ENCODE measurements around the gene PSMA2. TPM values are rescaled to one million over a fixed set of nuclear protein-coding genes. Genes with fewer than 3 reads are reported as not detected.

Gene PSMA2
- total RNA-seq, 2 experiments from 2014 or later, result 193 to 197 TPM

GRCh38 chr7:42964293-42964692, 32.3 kb upstream of the PSMA2 start:
- H3K36me3 Mint-ChIP-seq (ENCODE audit: low read depth), result no peaks in the 10 kb centered on the region
- intact Hi-C loops (cut with micrococcal nuclease), result no loop called here
- no peak for DNase-seq
- no peak for TF ChIP-seq CTCF (IDR thresholded peaks at IDR 0.05)
- peaks cover 12% of the 10 kb centered on the region for H3K4me1 Mint-ChIP-seq (ENCODE audit: low read depth)
- POLR2A ChIA-PET, result no interaction called here
- ATAC-seq, result no peak
- no peak overlapping the region for H3K27ac Mint-ChIP-seq
- peaks cover 22% of the 10 kb centered on the region for H3K27me3 Mint-ChIP-seq
- H3K4me3 Mint-ChIP-seq, result no peak overlapping the region
- no peaks in the 10 kb centered on the region for H3K9me3 Mint-ChIP-seq
- CTCF ChIA-PET, result interaction anchor here (1.1 kb wide), 1 partner anchor 41 kb away, joined by 3 read pairs; no protein-coding TSS in a partner anchor

GRCh38 chr7:42961170-42961569, 29.2 kb upstream of the PSMA2 start:
- ATAC-seq (no peak), DNase-seq (no peak)
- intact Hi-C loops (cut with micrococcal nuclease), result no loop called here
- TF ChIP-seq CTCF (IDR thresholded peaks at IDR 0.05), result no peak
- Mint-ChIP-seq H3K9me3 (peaks cover 5% of the 10 kb centered on the region), H3K4me1 (ENCODE audit: low read depth) (peaks cover 12% of the 10 kb centered on the region), H3K27ac (no peak overlapping the region), H3K4me3 (no peak overlapping the region), H3K36me3 (ENCODE audit: low read depth) (peaks cover 2% of the 10 kb centered on the region), H3K27me3 (peaks cover 13% of the 10 kb centered on the region)
- ChIA-PET POLR2A (interaction anchor here (1.2 kb wide), 1 partner anchor 29 kb away, joined by 3 read pairs; the partner anchor contains the start of genes MRPL32 and PSMA2), CTCF (interaction anchor here (0.8 to 1.6 kb wide), 3 partner anchors 20 to 216 kb away, joined by 3 to 8 read pairs (median 4); no protein-coding TSS in a partner anchor)

- ChIA-PET POLR2A (interaction anchor here (1.2 kb wide), 1 partner anchor 29 kb away, joined by 3 read pairs; the partner anchor contains the start of genes MRPL32 and PSMA2), CTCF (interaction anchor here (1.6 kb wide), 1 partner anchor 20 kb away, joined by 8 read pairs; no protein-coding TSS in a partner anchor)
- peak; percentile 11 for ATAC-seq
- H3K9me3 Mint-ChIP-seq, result peaks cover 6% of the 10 kb centered on the region
- no peak for TF ChIP-seq CTCF (IDR thresholded peaks at IDR 0.05)
- intact Hi-C loops (cut with micrococcal nuclease), result no loop called here
- H3K27ac Mint-ChIP-seq, result no peak overlapping the region
- H3K4me1 Mint-ChIP-seq (ENCODE audit: low read depth), result peaks cover 12% of the 10 kb centered on the region
- H3K36me3 Mint-ChIP-seq (ENCODE audit: low read depth), result peaks cover 2% of the 10 kb centered on the region
- peaks cover 13% of the 10 kb centered on the region for H3K27me3 Mint-ChIP-seq
- DNase-seq, result no peak
- no peak overlapping the region for H3K4me3 Mint-ChIP-seq
Observed at GRCh38 chr7:42960762-42961161, 28.8 kb upstream of the PSMA2 start.

- POLR2A ChIA-PET, result no interaction called here
- H3K4me1 Mint-ChIP-seq (ENCODE audit: low read depth), result peaks cover 2% of the 10 kb centered on the region
- H3K4me3 Mint-ChIP-seq, result no peak overlapping the region
- intact Hi-C loops (cut with micrococcal nuclease), result no loop called here
- peaks cover 9% of the 10 kb centered on the region for H3K9me3 Mint-ChIP-seq
- ATAC-seq, result no peak
- peaks cover 10% of the 10 kb centered on the region for H3K27me3 Mint-ChIP-seq
- H3K27ac Mint-ChIP-seq, result no peak overlapping the region
- CTCF ChIA-PET, result no interaction called here
- TF ChIP-seq CTCF (IDR thresholded peaks at IDR 0.05), result no peak
- DNase-seq, result no peak
- peaks cover 2% of the 10 kb centered on the region for H3K36me3 Mint-ChIP-seq (ENCODE audit: low read depth)
Observed at GRCh38 chr7:42959549-42959948, 27.6 kb upstream of the PSMA2 start.

GRCh38 chr7:42956062-42956461, 24.1 kb upstream of the PSMA2 start:
- intact Hi-C loops (cut with micrococcal nuclease), result no loop called here
- ChIA-PET POLR2A (no interaction called here), CTCF (no interaction called here)
- peaks cover 9% of the 10 kb centered on the region for H3K27me3 Mint-ChIP-seq
- H3K4me1 Mint-ChIP-seq (ENCODE audit: low read depth), result peaks cover 2% of the 10 kb centered on the region
- no peak overlapping the region for H3K4me3 Mint-ChIP-seq
- ATAC-seq (no peak), DNase-seq (no peak)
- H3K9me3 Mint-ChIP-seq, result peaks cover 9% of the 10 kb centered on the region
- TF ChIP-seq CTCF (IDR thresholded peaks at IDR 0.05), result no peak
- peaks cover 2% of the 10 kb centered on the region for H3K36me3 Mint-ChIP-seq (ENCODE audit: low read depth)
- no peak overlapping the region for H3K27ac Mint-ChIP-seq

Data from activated CD8-positive, alpha-beta T cell treated with anti-CD3 and anti-CD28 coated beads for 36 hours (primary cell).